Neural cell (in vitro differentiated cells): ENCODE data around the gene P3H2. TPM values are rescaled to one million over a fixed set of nuclear protein-coding genes. Genes with fewer than 3 reads are reported as not detected.

Source experiments
- H2AFZ ChIP-seq: fragments of 200-600, 300-800 bp; sonication (generic), shearing (Covaris generic); 2 replicates; pipeline ENCODE4 v1.6.0; 2014; ENCODE audit warnings: low read depth, mild to moderate bottlenecking, antibody characterized with exemption, low read length, moderate library complexity
- H3F3A ChIP-seq: fragments of 200-600 bp; shearing (Covaris generic); 2 replicates; pipeline ENCODE4 v1.6.1; 2016; ENCODE audit warnings: mild to moderate bottlenecking, moderate library complexity, mixed read lengths, antibody characterized with exemption, low read length; ENCODE audit not compliant: insufficient read depth, poor library complexity, severe bottlenecking
- H3K27ac ChIP-seq: fragments of 200-600, 300-800 bp; sonication (generic), shearing (Covaris generic); 2 replicates; pipeline ENCODE4 v1.5.1; 2014; ENCODE audit warnings: mild to moderate bottlenecking, low read length, moderate library complexity
- H3K27me3 ChIP-seq: fragments of 300-800, 200-600 bp; sonication (generic), shearing (Covaris generic); 2 replicates; pipeline ENCODE4 v1.6.0; 2014; ENCODE audit warnings: mild to moderate bottlenecking, low read depth, low read length, moderate library complexity; ENCODE audit not compliant: insufficient read depth
- H3K36me3 ChIP-seq: fragments of 300-800, 200-600 bp; sonication (generic), shearing (Covaris generic); 2 replicates; pipeline ENCODE4 v1.5.1; 2014; ENCODE audit warnings: mild to moderate bottlenecking, antibody characterized with exemption, low read length, moderate library complexity; ENCODE audit not compliant: insufficient read depth
- H3K4me2 ChIP-seq: fragments of 300-800, 200-600 bp; sonication (generic), shearing (Covaris generic); 2 replicates; pipeline ENCODE4 v1.6.0; 2014; ENCODE audit warnings: mild to moderate bottlenecking, low read length
- H3K4me3 ChIP-seq: fragments of 300-800, 200-600 bp; sonication (generic), shearing (Covaris generic); 2 replicates; pipeline ENCODE4 v1.5.1; 2014; ENCODE audit warnings: mild to moderate bottlenecking, low read length, moderate library complexity
- H3K79me2 ChIP-seq: fragments of 200-600 bp; shearing (Covaris generic); replicated peaks from 2 replicates; pipeline ENCODE4 v1.6.0; 2014; ENCODE audit warnings: mild to moderate bottlenecking, low read length, moderate library complexity; ENCODE audit not compliant: insufficient read depth
- H3K9ac ChIP-seq: fragments of 300-800, 200-600 bp; sonication (generic), shearing (Covaris generic); 2 replicates; pipeline ENCODE4 v1.6.1; 2016; ENCODE audit warnings: mild to moderate bottlenecking, low read length, mixed read lengths
- H3K9me2 ChIP-seq: fragments of 200-600 bp; shearing (Covaris generic); 2 replicates; pipeline ENCODE4 v1.6.1; 2016; ENCODE audit warnings: mild to moderate bottlenecking, low read length, mixed read lengths; ENCODE audit not compliant: insufficient read depth
- H3K9me3 ChIP-seq: fragments of 200-600, 300-800 bp; sonication (generic), shearing (Covaris generic); 2 replicates; pipeline ENCODE4 v1.6.1; 2016; ENCODE audit warnings: mild to moderate bottlenecking, mixed run types, low read length, moderate library complexity, mixed read lengths
- H4K20me1 ChIP-seq: fragments of 200-600 bp; shearing (Covaris generic); 2 replicates; pipeline ENCODE4 v1.6.1; 2016; ENCODE audit warnings: mild to moderate bottlenecking, mixed run types; ENCODE audit not compliant: insufficient read depth
- EP300 ChIP-seq: fragments of 450-650 bp; conservative IDR thresholded peaks from 2 replicates; pipeline ENCODE4 v1.6.1; 2014; ENCODE audit warnings: antibody characterized with exemption, mild to moderate bottlenecking, moderate library complexity; ENCODE audit not compliant: poor library complexity, severe bottlenecking
- EZH2 ChIP-seq: fragments of 200-600, 300-800 bp; shearing (Covaris generic), sonication (generic); IDR thresholded peaks from 2 replicates; pipeline ENCODE4 v1.6.1; 2014; ENCODE audit warnings: antibody characterized with exemption, low read length, borderline replicate concordance, mild to moderate bottlenecking; ENCODE audit not compliant: insufficient read depth, poor library complexity, severe bottlenecking
- MXI1 ChIP-seq: fragments of 450-650 bp; conservative IDR thresholded peaks from 2 replicates; pipeline ENCODE4 v1.6.1; 2014; ENCODE audit warnings: antibody characterized with exemption, mild to moderate bottlenecking; ENCODE audit not compliant: poor library complexity, severe bottlenecking
- POLR2AphosphoS5 ChIP-seq: IDR thresholded peaks from 2 replicates; pipeline ENCODE4 v1.6.1; 2012
- RAD21 ChIP-seq: fragments of 450-650 bp; conservative IDR thresholded peaks from 2 replicates; pipeline ENCODE4 v1.6.1; 2014; ENCODE audit warnings: antibody characterized with exemption, mild to moderate bottlenecking, moderate library complexity
- SMC3 ChIP-seq: fragments of 450-650 bp; conservative IDR thresholded peaks from 2 replicates; pipeline ENCODE4 v1.6.1; 2014; ENCODE audit warnings: antibody characterized with exemption, mild to moderate bottlenecking, moderate library complexity; ENCODE audit not compliant: poor library complexity
- TAF1 ChIP-seq: IDR thresholded peaks from 2 replicates; pipeline ENCODE4 v1.6.1; 2012; ENCODE audit warnings: low read depth
- polyA plus RNA-seq: library from polyadenylated mRNA; depleted of rRNA; stranded (reverse); fragments of >200 nt; gene quantifications from 2 replicates; pipeline ENCODE4 v1.2.3, GENCODE V29; 2014
- TF ChIP-seq, protein P1 (sequence below): fragments of 450-650 bp; IDR thresholded peaks from 2 replicates; pipeline ENCODE4 v1.5.1; 2014; ENCODE audit warnings: antibody characterized with exemption, mild to moderate bottlenecking, moderate library complexity; ENCODE audit not compliant: poor library complexity, severe bottlenecking
- TF ChIP-seq, protein P2 (sequence below): IDR thresholded peaks from 2 replicates; pipeline ENCODE4 v1.6.1; 2012; ENCODE audit warnings: borderline replicate concordance

The P3H2 gene
- polyA plus RNA-seq, 1 donor from 2014 or later, result 0.68 TPM

DNA sequence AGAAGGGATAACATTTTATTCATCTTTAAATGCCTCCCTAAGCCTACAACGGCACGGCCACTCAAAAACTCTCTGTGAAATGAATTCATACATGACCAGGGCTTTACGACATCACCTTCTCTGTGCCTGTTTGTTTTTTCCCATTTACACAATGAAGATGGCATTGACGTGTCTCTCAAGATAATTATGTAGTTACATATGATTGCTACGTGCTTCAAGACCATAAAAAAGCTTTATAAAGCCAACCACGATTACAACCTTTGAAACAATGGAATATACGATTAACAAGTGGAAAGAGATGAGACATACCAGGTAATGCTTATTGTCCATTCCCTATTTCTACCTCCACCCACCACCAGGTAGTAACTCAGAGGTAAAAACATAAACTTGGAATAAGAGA is 168.4 kb downstream of the P3H2 start:
- Histone ChIP-seq H4K20me1 (no peaks in the 10 kb centered on the region), H3K9me2 (no peaks in the 10 kb centered on the region), H3K9ac (no peak overlapping the region), H3K9me3 (no peaks in the 10 kb centered on the region), H3K27me3 (no peaks in the 10 kb centered on the region), H3K27ac (no peak overlapping the region), H3K4me2 (no peak overlapping the region), H3K79me2 (no peaks in the 10 kb centered on the region), H3F3A (no peaks in the 10 kb centered on the region), H3K36me3 (no peaks in the 10 kb centered on the region), H3K4me3 (no peak overlapping the region), H2AFZ (no peak overlapping the region)
- TF ChIP-seq, protein P1, sequence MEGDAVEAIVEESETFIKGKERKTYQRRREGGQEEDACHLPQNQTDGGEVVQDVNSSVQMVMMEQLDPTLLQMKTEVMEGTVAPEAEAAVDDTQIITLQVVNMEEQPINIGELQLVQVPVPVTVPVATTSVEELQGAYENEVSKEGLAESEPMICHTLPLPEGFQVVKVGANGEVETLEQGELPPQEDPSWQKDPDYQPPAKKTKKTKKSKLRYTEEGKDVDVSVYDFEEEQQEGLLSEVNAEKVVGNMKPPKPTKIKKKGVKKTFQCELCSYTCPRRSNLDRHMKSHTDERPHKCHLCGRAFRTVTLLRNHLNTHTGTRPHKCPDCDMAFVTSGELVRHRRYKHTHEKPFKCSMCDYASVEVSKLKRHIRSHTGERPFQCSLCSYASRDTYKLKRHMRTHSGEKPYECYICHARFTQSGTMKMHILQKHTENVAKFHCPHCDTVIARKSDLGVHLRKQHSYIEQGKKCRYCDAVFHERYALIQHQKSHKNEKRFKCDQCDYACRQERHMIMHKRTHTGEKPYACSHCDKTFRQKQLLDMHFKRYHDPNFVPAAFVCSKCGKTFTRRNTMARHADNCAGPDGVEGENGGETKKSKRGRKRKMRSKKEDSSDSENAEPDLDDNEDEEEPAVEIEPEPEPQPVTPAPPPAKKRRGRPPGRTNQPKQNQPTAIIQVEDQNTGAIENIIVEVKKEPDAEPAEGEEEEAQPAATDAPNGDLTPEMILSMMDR, result no peak
- TF ChIP-seq TAF1 (no peak), MXI1 (no peak), RAD21 (no peak), EZH2 (no peak), SMC3 (no peak), POLR2AphosphoS5 (no peak), EP300 (no peak)
- TF ChIP-seq, protein P2, sequence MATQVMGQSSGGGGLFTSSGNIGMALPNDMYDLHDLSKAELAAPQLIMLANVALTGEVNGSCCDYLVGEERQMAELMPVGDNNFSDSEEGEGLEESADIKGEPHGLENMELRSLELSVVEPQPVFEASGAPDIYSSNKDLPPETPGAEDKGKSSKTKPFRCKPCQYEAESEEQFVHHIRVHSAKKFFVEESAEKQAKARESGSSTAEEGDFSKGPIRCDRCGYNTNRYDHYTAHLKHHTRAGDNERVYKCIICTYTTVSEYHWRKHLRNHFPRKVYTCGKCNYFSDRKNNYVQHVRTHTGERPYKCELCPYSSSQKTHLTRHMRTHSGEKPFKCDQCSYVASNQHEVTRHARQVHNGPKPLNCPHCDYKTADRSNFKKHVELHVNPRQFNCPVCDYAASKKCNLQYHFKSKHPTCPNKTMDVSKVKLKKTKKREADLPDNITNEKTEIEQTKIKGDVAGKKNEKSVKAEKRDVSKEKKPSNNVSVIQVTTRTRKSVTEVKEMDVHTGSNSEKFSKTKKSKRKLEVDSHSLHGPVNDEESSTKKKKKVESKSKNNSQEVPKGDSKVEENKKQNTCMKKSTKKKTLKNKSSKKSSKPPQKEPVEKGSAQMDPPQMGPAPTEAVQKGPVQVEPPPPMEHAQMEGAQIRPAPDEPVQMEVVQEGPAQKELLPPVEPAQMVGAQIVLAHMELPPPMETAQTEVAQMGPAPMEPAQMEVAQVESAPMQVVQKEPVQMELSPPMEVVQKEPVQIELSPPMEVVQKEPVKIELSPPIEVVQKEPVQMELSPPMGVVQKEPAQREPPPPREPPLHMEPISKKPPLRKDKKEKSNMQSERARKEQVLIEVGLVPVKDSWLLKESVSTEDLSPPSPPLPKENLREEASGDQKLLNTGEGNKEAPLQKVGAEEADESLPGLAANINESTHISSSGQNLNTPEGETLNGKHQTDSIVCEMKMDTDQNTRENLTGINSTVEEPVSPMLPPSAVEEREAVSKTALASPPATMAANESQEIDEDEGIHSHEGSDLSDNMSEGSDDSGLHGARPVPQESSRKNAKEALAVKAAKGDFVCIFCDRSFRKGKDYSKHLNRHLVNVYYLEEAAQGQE, result no peak

DNA sequence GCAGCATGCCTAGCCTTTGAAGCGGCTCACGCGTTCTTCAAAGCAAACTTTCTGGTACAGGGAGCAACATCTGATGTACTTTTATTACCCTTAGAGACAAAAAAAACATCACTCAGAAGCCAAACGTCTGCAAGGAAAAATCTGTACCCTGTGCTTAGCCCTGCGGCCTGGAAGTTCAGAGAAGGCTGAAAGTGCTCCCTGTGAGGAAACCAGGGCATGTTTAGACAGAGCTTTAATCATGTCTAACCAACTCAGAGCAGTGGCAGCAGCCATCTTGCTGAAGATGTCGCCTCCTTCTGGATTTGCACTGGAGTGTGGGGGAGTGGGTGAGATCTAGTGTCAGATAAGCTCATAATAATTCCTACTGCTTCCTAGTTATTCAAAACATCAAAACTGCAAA is 170.4 kb downstream of the P3H2 start:
- H4K20me1 ChIP-seq, result no peaks in the 10 kb centered on the region
- TF ChIP-seq POLR2AphosphoS5 (no peak), EP300 (no peak)
- TF ChIP-seq, protein P1, result no peak
- TF ChIP-seq, protein P2, result no peak
- no peak overlapping the region for H3K4me3 ChIP-seq
- no peaks in the 10 kb centered on the region for H3K27me3 ChIP-seq
- no peak overlapping the region for H3K27ac ChIP-seq
- no peaks in the 10 kb centered on the region for H3K9me2 ChIP-seq
- H2AFZ ChIP-seq, result no peak overlapping the region
- no peak overlapping the region for H3K4me2 ChIP-seq
- H3K79me2 ChIP-seq, result no peaks in the 10 kb centered on the region
- no peak overlapping the region for H3K9ac ChIP-seq
- no peaks in the 10 kb centered on the region for H3K36me3 ChIP-seq
- H3K9me3 ChIP-seq, result no peaks in the 10 kb centered on the region
- H3F3A ChIP-seq, result no peaks in the 10 kb centered on the region
